ENCODE data around the gene ANLN.
"Not testable (repeated sequence)": the region's sequence is repeated elsewhere in the genome, so short reads cannot be mapped to it uniquely, and the experiment has no call there.

Gene ANLN

DNA sequence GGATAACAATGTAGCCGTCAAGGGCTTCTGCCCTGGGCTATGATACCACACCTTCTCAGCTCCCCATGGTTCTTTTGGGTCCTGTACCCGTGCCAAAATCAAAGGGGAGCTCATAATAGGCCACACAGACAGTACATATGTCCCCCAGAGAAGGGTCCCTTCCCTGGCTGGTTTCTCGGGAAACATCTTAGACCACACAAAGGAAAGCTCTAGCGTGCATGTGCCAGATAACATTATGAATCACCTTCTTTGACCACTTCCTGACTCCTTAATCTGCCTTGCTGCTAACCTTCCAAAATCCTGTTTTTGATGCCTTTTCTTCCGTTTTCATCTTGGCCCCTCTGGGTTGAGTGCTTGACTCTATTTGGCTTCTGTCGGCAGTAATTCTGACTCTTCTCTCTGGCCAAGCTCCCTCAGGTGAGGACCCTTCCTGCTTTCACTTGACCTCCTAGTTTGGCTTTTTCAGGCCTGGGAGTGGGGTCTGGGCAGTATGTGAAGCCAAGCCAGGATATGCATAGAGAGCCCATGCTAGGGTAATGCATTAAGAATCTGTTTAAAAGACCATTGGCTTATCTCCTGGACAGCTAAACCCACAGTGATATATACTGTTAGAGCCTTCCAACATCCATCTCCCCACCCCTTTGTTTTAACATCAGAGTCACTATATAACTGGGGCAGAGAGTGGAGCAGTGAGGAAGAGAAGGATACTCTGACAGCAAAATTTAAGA lies 84.8 kb downstream of the ANLN start:
- no peak for DNase-seq (ENCODE audit: low read depth)
- TF ChIP-seq, protein P1, sequence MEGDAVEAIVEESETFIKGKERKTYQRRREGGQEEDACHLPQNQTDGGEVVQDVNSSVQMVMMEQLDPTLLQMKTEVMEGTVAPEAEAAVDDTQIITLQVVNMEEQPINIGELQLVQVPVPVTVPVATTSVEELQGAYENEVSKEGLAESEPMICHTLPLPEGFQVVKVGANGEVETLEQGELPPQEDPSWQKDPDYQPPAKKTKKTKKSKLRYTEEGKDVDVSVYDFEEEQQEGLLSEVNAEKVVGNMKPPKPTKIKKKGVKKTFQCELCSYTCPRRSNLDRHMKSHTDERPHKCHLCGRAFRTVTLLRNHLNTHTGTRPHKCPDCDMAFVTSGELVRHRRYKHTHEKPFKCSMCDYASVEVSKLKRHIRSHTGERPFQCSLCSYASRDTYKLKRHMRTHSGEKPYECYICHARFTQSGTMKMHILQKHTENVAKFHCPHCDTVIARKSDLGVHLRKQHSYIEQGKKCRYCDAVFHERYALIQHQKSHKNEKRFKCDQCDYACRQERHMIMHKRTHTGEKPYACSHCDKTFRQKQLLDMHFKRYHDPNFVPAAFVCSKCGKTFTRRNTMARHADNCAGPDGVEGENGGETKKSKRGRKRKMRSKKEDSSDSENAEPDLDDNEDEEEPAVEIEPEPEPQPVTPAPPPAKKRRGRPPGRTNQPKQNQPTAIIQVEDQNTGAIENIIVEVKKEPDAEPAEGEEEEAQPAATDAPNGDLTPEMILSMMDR (conservative IDR thresholded peaks at IDR 0.05; ENCODE audit: low read depth, low read length), result no peak
- no peak overlapping the region for H3K4me3 ChIP-seq (ENCODE audit: low read depth, low read length)

GRCh38 chr7:36475011-36475342 lies 85.3 kb downstream of the ANLN start:
- no peak overlapping the region for H3K4me3 ChIP-seq (ENCODE audit: low read depth, low read length)
- DNase-seq (ENCODE audit: low read depth), result no peak
- TF ChIP-seq, protein P1 (conservative IDR thresholded peaks at IDR 0.05; ENCODE audit: low read depth, low read length), result no peak

DNA sequence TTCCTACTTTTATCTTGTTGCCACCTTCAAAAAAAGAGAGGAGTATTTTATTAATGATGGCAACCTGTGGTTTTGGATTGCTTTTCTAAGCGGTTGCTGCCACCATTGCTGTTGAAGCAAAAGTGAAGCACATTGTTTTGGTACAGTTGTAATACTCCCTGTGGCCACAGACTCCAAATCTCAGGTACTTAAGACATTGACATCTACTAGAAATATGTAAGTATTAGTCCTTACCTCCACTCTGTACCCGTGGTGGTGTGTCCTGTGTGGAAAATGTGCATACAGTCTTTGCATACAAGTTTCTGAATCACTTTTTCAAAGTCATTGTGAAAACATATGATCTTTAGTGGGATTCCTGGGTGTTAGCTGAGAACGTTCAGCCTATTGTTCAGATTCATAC lies 85.7 kb downstream of the ANLN start:
- DNase-seq (ENCODE audit: low read depth), result no peak
- TF ChIP-seq, protein P1 (conservative IDR thresholded peaks at IDR 0.05; ENCODE audit: low read depth, low read length), result no peak
- H3K4me3 ChIP-seq (ENCODE audit: low read depth, low read length), result no peak overlapping the region

- TF ChIP-seq, protein P1 (conservative IDR thresholded peaks at IDR 0.05; ENCODE audit: low read depth, low read length), result no peak
- no peak overlapping the region for H3K4me3 ChIP-seq (ENCODE audit: low read depth, low read length)
- no peak for DNase-seq (ENCODE audit: low read depth)
Observed at GRCh38 chr7:36478745-36479144, 89.1 kb downstream of the ANLN start.

GRCh38 chr7:36483853-36484252 lies 94.2 kb downstream of the ANLN start:
- DNase-seq (ENCODE audit: low read depth); H3K4me3 ChIP-seq (ENCODE audit: low read depth, low read length): not testable (repeated sequence)

DNA sequence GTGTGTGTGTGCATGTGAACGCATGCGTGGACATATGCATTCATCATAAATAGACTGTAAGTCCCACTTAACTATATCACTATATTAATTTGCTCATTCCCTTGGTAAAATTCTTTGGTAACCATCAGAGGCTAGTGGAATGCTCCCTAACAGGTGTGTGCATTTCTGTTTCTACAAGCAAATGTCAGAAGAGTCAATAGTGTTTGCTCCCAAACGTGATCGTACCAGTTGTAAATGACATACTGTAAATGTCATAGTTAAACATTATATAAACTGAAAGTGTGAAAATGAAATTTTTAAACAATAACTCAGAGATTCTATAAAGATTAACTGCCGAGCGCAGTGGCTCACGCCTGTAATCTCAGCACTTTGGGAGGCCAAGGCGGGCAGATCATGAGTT lies 94.6 kb downstream of the ANLN start:
- no peak overlapping the region for H3K4me3 ChIP-seq (ENCODE audit: low read depth, low read length)
- DNase-seq (ENCODE audit: low read depth), result no peak
- TF ChIP-seq, protein P1 (conservative IDR thresholded peaks at IDR 0.05; ENCODE audit: low read depth, low read length), result no peak

- no peak overlapping the region for H3K4me3 ChIP-seq (ENCODE audit: low read depth, low read length)
- no peak for DNase-seq (ENCODE audit: low read depth)
- TF ChIP-seq, protein P1 (conservative IDR thresholded peaks at IDR 0.05; ENCODE audit: low read depth, low read length), result no peak
Observed at GRCh38 chr7:36486336-36486735, 96.7 kb downstream of the ANLN start.
